Subcutaneous abdominal adipose tissue (tissue), 5 donors: Measurements from ENCODE around the gene KRT86.

Experiments used
- H3K27ac ChIP-seq: one replicate; pipeline ENCODE4 v1.7.0; 2013; ENCODE audit warnings: low read depth, mild to moderate bottlenecking, inconsistent platforms, low read length, moderate library complexity
- H3K27me3 ChIP-seq, 5 donors: one replicate each; pipeline ENCODE4 v1.7.0; 2013; ENCODE audit warnings: low read length in 5 of 5, inconsistent platforms in 1 of 5; ENCODE audit not compliant: control insufficient read depth in 5 of 5, insufficient read depth in 4 of 5
- H3K36me3 ChIP-seq, 5 donors: one replicate each; pipeline ENCODE4 v1.7.0; 2013; ENCODE audit warnings: low read length in 5 of 5; ENCODE audit not compliant: control insufficient read depth in 5 of 5, insufficient read depth in 5 of 5
- H3K4me1 ChIP-seq, 5 donors: one replicate each; pipeline ENCODE4 v1.7.0; 2013; ENCODE audit warnings: low read length in 5 of 5, mild to moderate bottlenecking in 3 of 5, moderate library complexity in 1 of 5; ENCODE audit not compliant: control insufficient read depth in 5 of 5, insufficient read depth in 5 of 5
- H3K4me3 ChIP-seq, 5 donors: one replicate each; pipeline ENCODE4 v1.7.0; 2013; ENCODE audit warnings: low read length in 5 of 5, low read depth in 1 of 5
- H3K9ac ChIP-seq, 5 donors: one replicate each; pipeline ENCODE4 v1.7.0; 2013; ENCODE audit warnings: low read length in 5 of 5, mild to moderate bottlenecking in 4 of 5, moderate library complexity in 3 of 5
- H3K9me3 ChIP-seq, 5 donors: one replicate each; pipeline ENCODE4 v1.7.0; 2013; ENCODE audit warnings: low read length in 5 of 5; ENCODE audit not compliant: control insufficient read depth in 5 of 5
- donor health status: healthy.
- donor health status: healthy.
- donor health status: healthy.
- donor health status: healthy.
- donor health status: healthy.

Gene KRT86

DNA sequence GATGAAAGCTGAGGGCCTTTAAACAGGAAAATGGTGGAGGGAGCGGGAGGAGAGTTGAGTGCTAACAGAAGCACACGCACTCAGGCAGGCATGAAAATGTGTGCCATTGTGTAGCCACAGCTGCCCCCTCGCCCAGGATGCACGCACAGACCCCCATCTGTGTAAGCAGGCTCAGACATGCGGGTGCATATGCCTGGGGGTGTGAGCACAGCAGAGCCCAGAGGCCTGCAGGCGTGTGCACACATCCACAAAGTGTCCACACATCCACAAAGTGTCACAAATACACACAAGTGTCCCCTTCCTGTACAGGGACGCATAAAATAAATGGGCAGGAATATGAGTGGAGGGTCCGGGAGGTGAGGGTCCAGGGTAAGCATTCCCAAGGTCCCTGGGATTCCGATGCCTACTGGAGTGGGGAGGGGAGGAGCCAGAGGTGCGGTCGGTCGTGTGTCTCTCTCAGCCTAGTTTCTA, 42.2 kb upstream of the KRT86 start:
- Histone ChIP-seq H3K27me3 (peaks cover 9 to 31% (median 22%) of the 10 kb centered on the region in 5 donors), H3K4me3 (no peak overlapping the region), H3K4me1 (peaks cover 4 to 42% (median 24%) of the 10 kb centered on the region in 5 donors), H3K36me3 (no peaks in the 10 kb centered on the region), H3K9ac (no peak overlapping the region), H3K27ac (no peak overlapping the region), H3K9me3 (no peaks in the 10 kb centered on the region)

DNA sequence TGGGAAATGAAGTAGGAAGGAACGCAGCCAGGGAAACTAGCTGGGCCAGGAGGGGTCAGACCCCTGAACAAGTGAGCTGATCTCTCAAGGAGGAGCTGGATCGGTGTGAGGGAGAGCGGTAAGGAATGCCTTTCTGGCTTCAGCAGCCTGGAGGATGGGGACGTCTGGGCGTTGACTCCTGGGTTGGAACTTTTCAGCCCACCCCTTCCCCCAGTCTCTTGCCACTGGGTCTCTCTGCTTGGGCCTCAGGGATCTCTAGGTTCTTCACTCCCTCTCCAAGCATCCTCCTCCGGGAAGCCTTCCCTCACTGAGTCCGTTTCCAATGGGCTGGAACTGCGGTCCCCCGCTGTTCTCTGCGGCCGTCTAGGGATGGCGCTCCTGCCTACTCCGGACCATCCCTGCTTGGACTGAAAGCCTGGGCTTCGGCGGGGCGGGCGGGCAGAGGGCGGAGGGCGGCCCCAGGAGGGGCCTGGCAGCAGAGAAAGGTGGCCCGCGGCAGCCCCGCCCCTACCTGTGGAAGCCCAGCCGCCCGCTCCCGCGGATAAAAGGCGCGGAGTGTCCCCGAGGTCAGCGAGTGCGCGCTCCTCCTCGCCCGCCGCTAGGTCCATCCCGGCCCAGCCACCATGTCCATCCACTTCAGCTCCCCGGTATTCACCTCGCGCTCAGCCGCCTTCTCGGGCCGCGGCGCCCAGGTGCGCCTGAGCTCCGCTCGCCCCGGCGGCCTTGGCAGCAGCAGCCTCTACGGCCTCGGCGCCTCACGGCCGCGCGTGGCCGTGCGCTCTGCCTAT, 41.6 kb upstream of the KRT86 start, which contains the start of gene KRT7:
KRT7 (plus strand) TSS at position 570 of the 788 bp plus-strand sequence; CDS start at position 624, 54 bp downstream.
- Histone ChIP-seq H3K27me3 (peaks cover 9 to 31% (median 22%) of the 10 kb centered on the region in 5 donors), H3K27ac (no peak within 1 kb of the TSS), H3K4me3 (no peak within 1 kb of the TSS), H3K4me1 (peaks cover 4 to 42% (median 24%) of the 10 kb centered on the region in 5 donors), H3K36me3 (no peaks in the 10 kb centered on the region), H3K9ac (no peak within 1 kb of the TSS), H3K9me3 (no peaks in the 10 kb centered on the region)

DNA sequence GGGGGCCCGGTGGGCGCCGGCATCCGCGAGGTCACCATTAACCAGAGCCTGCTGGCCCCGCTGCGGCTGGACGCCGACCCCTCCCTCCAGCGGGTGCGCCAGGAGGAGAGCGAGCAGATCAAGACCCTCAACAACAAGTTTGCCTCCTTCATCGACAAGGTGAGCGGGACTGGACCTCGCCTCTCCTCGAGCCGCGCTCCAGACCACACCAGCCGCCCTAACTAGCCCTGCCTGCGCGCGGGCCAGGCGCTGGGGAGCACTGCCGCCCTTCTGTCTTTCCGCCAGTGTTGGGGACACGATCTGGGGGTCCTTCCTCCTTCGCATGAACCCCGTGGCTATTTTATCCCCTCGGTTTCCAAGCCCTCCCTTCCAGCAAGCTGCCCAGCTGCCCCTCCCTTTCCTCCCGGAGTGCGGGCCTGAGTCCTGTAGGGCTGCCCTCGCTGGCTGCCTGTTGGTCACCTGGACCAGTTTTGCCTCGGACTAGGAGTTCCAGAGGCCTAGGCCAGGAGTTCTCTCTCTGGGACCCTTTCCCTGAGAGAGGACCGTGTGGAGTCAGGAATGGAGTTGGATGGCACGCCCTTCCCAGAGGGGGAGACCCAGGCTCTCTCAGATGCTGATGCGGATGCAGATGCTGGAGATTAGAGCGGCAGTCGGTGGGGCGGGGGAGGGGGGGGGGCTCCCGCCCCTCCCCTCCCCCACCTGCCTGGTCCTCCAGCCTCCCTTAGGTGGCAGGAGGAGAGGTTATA, 40.8 kb upstream of the KRT86 start:
- H3K4me3 ChIP-seq: no peak overlapping the region
- no peak overlapping the region for H3K9ac ChIP-seq
- H3K4me1 ChIP-seq: peaks cover 4 to 40% (median 21%) of the 10 kb centered on the region in 5 donors
- peaks cover 9 to 31% (median 22%) of the 10 kb centered on the region in 5 donors for H3K27me3 ChIP-seq
- H3K36me3 ChIP-seq: no peaks in the 10 kb centered on the region
- H3K27ac ChIP-seq: no peak overlapping the region
- no peaks in the 10 kb centered on the region for H3K9me3 ChIP-seq

DNA sequence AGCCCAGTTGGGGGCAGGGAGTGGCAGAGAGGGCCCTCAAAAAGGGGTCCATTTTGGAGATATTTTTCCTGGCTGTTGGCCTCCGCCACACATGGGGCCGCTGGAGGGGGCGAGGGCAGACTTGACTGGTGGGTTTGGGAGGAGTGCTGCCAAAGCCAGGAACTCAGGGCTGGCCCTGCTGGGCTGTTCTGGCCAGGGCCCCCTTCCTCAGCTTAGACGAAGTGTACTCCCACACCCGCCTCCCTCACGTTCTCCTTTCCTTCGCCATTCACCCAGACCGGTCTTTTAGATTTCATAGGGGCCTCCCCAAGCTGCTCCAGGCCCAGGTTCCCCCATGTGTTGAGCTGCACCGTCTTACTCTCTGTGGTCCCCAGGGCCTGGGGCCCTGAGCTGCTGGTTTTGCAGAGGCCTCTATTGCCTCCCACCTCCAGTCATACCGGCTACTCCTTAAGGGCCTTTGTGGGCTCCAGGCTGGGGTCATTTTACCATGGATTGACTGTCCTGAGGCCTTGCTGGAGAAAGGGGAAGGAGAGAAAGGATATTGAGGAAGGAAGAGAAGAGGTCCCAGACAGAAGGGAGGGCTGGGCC, 40.1 kb upstream of the KRT86 start:
- Histone ChIP-seq H3K4me3 (no peak overlapping the region), H3K27ac (no peak overlapping the region), H3K36me3 (no peaks in the 10 kb centered on the region)

DNA sequence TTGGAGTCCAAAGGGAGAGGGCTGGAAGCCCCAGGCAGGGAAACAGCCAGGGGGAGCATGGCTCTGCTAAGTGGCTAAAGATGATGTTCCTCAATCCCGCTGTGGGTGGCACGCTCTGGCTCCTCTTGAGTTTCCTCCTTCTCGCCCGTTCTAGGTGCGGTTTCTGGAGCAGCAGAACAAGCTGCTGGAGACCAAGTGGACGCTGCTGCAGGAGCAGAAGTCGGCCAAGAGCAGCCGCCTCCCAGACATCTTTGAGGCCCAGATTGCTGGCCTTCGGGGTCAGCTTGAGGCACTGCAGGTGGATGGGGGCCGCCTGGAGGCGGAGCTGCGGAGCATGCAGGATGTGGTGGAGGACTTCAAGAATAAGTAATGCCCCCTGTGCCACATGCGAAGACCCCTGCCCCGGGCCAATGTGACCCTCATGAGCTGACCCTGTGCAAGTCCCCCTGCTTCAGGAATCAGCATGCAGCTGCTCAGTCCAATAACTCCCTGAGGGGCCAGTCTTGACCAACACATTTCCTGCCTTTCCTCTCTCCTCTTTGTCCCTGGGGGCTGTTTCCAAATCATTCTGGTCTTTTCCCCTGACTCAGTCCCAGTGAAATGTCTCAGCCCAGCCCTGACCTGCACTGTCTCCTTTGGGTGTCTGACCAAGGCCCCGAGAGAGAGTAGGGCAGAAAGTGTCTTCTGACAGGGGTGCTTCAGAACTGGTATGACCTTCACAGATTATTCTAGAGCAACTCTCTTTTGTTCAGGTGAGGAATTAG, 39.3 kb upstream of the KRT86 start:
- Histone ChIP-seq H3K27ac (no peak overlapping the region), H3K36me3 (no peaks in the 10 kb centered on the region), H3K4me1 (peaks cover 4 to 30% (median 10%) of the 10 kb centered on the region in 5 donors), H3K4me3 (no peak overlapping the region), H3K9ac (no peak overlapping the region), H3K9me3 (no peaks in the 10 kb centered on the region), H3K27me3 (peaks cover 9 to 31% (median 22%) of the 10 kb centered on the region in 5 donors)

More for the DNA sequence above, 40.1 kb upstream of the KRT86 start:
- H3K4me1 ChIP-seq: peaks cover 4 to 36% (median 16%) of the 10 kb centered on the region in 5 donors
- H3K9ac ChIP-seq: no peak overlapping the region
- H3K9me3 ChIP-seq: no peaks in the 10 kb centered on the region
- peaks cover 9 to 31% (median 22%) of the 10 kb centered on the region in 5 donors for H3K27me3 ChIP-seq

DNA sequence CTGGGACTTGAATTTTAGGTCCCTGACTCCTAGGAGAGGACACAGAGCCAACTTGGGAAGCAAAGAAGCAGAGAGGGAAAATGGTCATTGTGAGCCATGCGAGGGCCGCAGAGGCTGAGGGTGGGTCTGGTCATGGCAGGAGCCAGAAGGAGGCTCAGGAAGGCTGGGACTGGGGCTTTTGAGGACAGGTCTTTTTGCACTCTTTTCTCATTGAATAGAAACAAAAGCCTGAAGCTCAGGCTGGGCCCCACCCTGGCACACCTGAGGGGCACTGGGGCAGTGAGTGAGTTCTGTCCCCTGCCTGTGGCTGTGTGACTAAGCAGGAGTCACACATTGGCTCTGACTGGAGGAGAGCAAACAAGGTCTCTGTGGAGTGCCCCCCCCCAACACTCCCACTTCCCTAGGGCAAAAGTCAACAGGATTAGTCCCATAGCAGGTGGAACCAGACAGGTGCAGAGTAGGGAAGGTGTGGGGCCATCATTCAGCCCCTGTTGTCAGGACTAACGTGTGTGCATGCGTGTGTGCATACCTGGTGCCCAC, 38.6 kb upstream of the KRT86 start:
- no peak overlapping the region for H3K4me3 ChIP-seq
- H3K27me3 ChIP-seq: peaks cover 9 to 31% (median 22%) of the 10 kb centered on the region in 5 donors
- H3K36me3 ChIP-seq: no peaks in the 10 kb centered on the region
- no peak overlapping the region for H3K27ac ChIP-seq
- no peaks in the 10 kb centered on the region for H3K9me3 ChIP-seq
- no peak overlapping the region for H3K9ac ChIP-seq
- H3K4me1 ChIP-seq: peaks cover 0 to 25% (median 3%) of the 10 kb centered on the region in 5 donors

DNA sequence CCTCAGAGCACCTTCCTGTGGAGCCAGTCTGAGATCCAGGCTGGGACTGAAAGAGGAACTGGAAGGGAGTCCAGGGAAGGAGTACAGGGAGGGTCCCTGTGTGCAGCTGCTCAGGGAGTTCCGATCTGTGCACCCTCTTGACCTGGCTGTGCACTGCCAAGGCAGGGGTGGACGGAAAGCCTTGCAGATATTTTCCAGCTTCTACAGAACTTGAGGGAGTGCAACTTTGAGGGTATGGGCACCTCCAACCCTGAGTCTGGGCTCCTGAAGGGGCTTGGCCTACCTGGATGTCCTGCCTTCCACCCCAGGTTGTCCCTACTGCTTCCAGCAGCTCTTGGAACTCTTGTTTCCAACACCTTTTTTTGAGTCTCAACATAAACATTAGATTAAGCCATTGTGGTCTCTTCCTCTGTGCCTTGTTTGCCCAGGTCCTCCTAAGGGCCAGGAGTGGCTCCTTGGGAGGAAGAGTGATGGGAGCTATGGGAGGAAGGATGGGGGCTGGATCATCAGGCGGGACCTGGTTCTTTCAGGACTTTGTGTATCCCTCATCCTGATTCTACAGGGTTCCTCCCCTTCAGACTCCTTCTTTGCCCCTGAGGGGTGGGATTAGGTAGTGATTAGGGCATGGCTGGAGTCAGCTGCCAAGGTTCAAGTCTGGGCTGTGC, 37.9 kb upstream of the KRT86 start:
- Histone ChIP-seq H3K9ac (no peak overlapping the region), H3K27ac (no peak overlapping the region), H3K9me3 (no peaks in the 10 kb centered on the region), H3K4me1 (peaks cover 0 to 18% (median 2%) of the 10 kb centered on the region in 5 donors), H3K36me3 (no peaks in the 10 kb centered on the region), H3K4me3 (no peak overlapping the region), H3K27me3 (peaks cover 9 to 27% (median 22%) of the 10 kb centered on the region in 5 donors)

DNA sequence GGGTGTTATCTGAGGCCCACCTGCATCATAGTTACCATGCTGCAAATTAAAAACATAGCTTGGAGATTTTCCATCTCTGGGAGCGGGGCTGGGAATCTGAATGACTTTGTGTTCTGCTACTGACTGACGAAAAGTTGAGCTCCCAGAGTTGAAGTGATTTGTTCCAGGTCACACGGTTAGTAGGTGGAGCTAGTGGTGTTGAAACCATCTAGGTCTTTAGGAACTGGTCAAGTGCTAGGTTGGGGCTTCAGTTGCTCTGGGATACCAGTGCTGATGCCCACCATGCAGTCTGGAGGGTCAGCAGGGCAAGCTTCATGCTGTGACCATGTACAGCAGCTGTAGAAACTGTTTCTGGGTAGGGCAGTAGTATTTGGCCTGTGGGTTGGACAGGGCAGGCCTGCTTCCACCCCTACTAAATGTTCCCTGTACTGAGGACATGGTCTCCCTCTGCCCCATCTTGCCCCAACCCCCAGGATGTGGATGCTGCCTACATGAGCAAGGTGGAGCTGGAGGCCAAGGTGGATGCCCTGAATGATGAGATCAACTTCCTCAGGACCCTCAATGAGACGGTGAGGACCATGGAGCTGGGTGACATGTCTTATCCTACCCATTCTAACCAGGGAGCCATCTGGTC, 36.1 kb upstream of the KRT86 start:
- Histone ChIP-seq H3K9me3 (no peaks in the 10 kb centered on the region), H3K4me3 (no peak overlapping the region), H3K4me1 (peaks cover 2 to 9% (median 2%) of the 10 kb centered on the region in 5 donors), H3K27ac (no peak overlapping the region), H3K36me3 (no peaks in the 10 kb centered on the region), H3K9ac (no peak overlapping the region), H3K27me3 (peaks cover 0 to 10% (median 8%) of the 10 kb centered on the region in 5 donors)
